CD4-positive, alpha-beta T cell (primary cell): Measurements from ENCODE around the gene OSCP1. TPM values are rescaled to one million over a fixed set of nuclear protein-coding genes. Genes with fewer than 3 reads are reported as not detected.

Experiments used
- ATAC-seq: fragments of 200-7000 bp; cut with Tn5 transposase; one replicate; pipeline ENCODE4 v1.10.0; 2022; ENCODE audit warnings: mild to moderate bottlenecking; ENCODE audit not compliant: poor library complexity
- CTCF ChIA-PET: fragments of 350-600 bp; sonication (Branson Sonifier 250); formaldehyde crosslinking; loops from one replicate; lab custom pipeline; 2021; ENCODE audit warnings: antibody characterized with exemption, inconsistent platforms; lab: Charles Lee
- POLR2A ChIA-PET: fragments of 350-600 bp; sonication (Branson Sonifier 250); formaldehyde crosslinking; loops from one replicate; lab custom pipeline; 2021; ENCODE audit warnings: antibody characterized with exemption, inconsistent platforms; lab: Charles Lee
- DNase-seq, 14 experiments: peaks; one replicate each; pipeline ENCODE4 v3.0.0-alpha.2; 2013 to 2020; ENCODE audit warnings: mixed read lengths in 2 of 14
- H3K27ac ChIP-seq, 2 donors: one replicate each; pipeline versions ENCODE4 v1.5.1 to v1.7.0; 2013; ENCODE audit warnings: low read length in 2 of 2, low read depth in 1 of 2, mild to moderate bottlenecking in 1 of 2
- H3K27me3 ChIP-seq, 2 experiments: 1 replicate in 1 of 2; 2 replicates in 1 of 2; pipeline versions ENCODE4 v1.6.1 to v1.7.0; 2013; ENCODE audit warnings: low read length in 2 of 2, control low read depth in 1 of 2, mild to moderate bottlenecking in 1 of 2, moderate library complexity in 1 of 2; ENCODE audit not compliant: insufficient read depth in 2 of 2, control insufficient read depth in 1 of 2
- H3K36me3 ChIP-seq: one replicate; pipeline ENCODE4 v1.6.1; 2013; ENCODE audit warnings: low read length, control low read depth; ENCODE audit not compliant: insufficient read depth
- H3K4me1 ChIP-seq: one replicate; pipeline ENCODE4 v1.6.1; 2013; ENCODE audit warnings: low read length, control low read depth; ENCODE audit not compliant: insufficient read depth
- H3K4me3 ChIP-seq: one replicate; pipeline ENCODE4 v1.5.1; 2013; ENCODE audit warnings: mild to moderate bottlenecking, low read length, moderate library complexity
- H3K9me3 ChIP-seq, 2 experiments: 1 replicate in 1 of 2; 2 replicates in 1 of 2; pipeline versions ENCODE4 v1.6.1 to v1.7.0; 2013; ENCODE audit warnings: low read length in 2 of 2, mild to moderate bottlenecking in 2 of 2, control low read depth in 1 of 2, moderate library complexity in 1 of 2; ENCODE audit not compliant: control insufficient read depth in 1 of 2, insufficient read depth in 1 of 2
- H3K27ac Mint-ChIP-seq: one replicate; pipeline ENCODE4 v1.8.0; 2020; ENCODE audit warnings: mixed read lengths
- H3K27me3 Mint-ChIP-seq: one replicate; pipeline ENCODE4 v1.8.0; 2021; ENCODE audit warnings: mixed read lengths
- H3K36me3 Mint-ChIP-seq: one replicate; pipeline ENCODE4 v1.8.0; 2021; ENCODE audit warnings: low read depth, mixed read lengths
- H3K4me1 Mint-ChIP-seq: one replicate; pipeline ENCODE4 v1.8.0; 2021; ENCODE audit warnings: low read depth, mixed read lengths
- H3K4me3 Mint-ChIP-seq: one replicate; pipeline ENCODE4 v1.8.0; 2020; ENCODE audit warnings: mild to moderate bottlenecking, mixed read lengths
- H3K9me3 Mint-ChIP-seq: one replicate; pipeline ENCODE4 v1.8.0; 2020; ENCODE audit warnings: mixed read lengths
- CTCF ChIP-seq: fragments of 200-600 bp; IDR thresholded peaks from one replicate; pipeline ENCODE4 v1.8.0; 2022; ENCODE audit warnings: antibody characterized with exemption, mild to moderate bottlenecking
- intact Hi-C, 2 experiments: fragments of 100-400 bp; cut with DNase I in 1 of 2; cut with micrococcal nuclease in 1 of 2; formaldehyde crosslinking; loops; one replicate each; pipeline versions ENCODE4 v1.15.1 to v1.9.0; 2023 to 2025; cut with DNase I, micrococcal nuclease
- total RNA-seq, 174 experiments: library from RNA in 2 of 174; stranded (reverse) in 2 of 174; gene quantifications; one replicate each; pipeline ENCODE4 v1.2.3 and lab custom pipeline; 2021 to 2026

The OSCP1 gene
- total RNA-seq, 2 experiments from 2014 or later = 0.82 to 2.4 TPM

GRCh38 chr1:36402504-36402890 lies 47.8 kb downstream of the OSCP1 start:
- POLR2A ChIA-PET = no interaction called here
- H3K4me1 ChIP-seq = peaks cover 24% of the 10 kb centered on the region
- H3K36me3 ChIP-seq = no peaks in the 10 kb centered on the region
- H3K27ac ChIP-seq = no peak overlapping the region
- no peaks in the 10 kb centered on the region for H3K27me3 ChIP-seq
- Mint-ChIP-seq H3K27ac (no peak overlapping the region), H3K9me3 (no peaks in the 10 kb centered on the region), H3K36me3 (peaks cover 4% of the 10 kb centered on the region), H3K4me1 (peaks cover 15% of the 10 kb centered on the region), H3K27me3 (no peaks in the 10 kb centered on the region), H3K4me3 (no peak overlapping the region)
- H3K4me3 ChIP-seq = no peak overlapping the region
- H3K9me3 ChIP-seq = peaks cover 0 to 6% of the 10 kb centered on the region in 2 experiments
- intact Hi-C loops = no loop called here
- ATAC-seq (no peak), DNase-seq (no peak)
- TF ChIP-seq CTCF = no peak
- CTCF ChIA-PET = no interaction called here

- no peaks in the 10 kb centered on the region for H3K27me3 Mint-ChIP-seq
- peaks cover 8% of the 10 kb centered on the region for H3K36me3 Mint-ChIP-seq
- peaks cover 18% of the 10 kb centered on the region for H3K4me1 Mint-ChIP-seq
- intact Hi-C loops = no loop called here
- H3K27ac Mint-ChIP-seq = no peak overlapping the region
- ChIA-PET POLR2A (interaction anchor here (1.1 kb wide), 1 partner anchor 18 kb away, joined by 4 read pairs; no protein-coding TSS in a partner anchor), CTCF (no interaction called here)
- Histone ChIP-seq H3K36me3 (no peaks in the 10 kb centered on the region), H3K9me3 (peaks cover 0 to 6% of the 10 kb centered on the region in 2 experiments), H3K27ac (no peak overlapping the region), H3K4me1 (peaks cover 27% of the 10 kb centered on the region), H3K4me3 (no peak overlapping the region), H3K27me3 (no peaks in the 10 kb centered on the region)
- DNase-seq (no peak), ATAC-seq (no peak)
- no peak for TF ChIP-seq CTCF
- H3K9me3 Mint-ChIP-seq = no peaks in the 10 kb centered on the region
- no peak overlapping the region for H3K4me3 Mint-ChIP-seq
Observed at GRCh38 chr1:36401602-36402503, 48.4 kb downstream of the OSCP1 start.

- H3K27ac Mint-ChIP-seq = no peak overlapping the region
- H3K4me3 Mint-ChIP-seq = no peak overlapping the region
- H3K27me3 Mint-ChIP-seq = no peaks in the 10 kb centered on the region
- intact Hi-C loops = no loop called here
- CTCF ChIA-PET = interaction anchor here (1.5 kb wide), 1 partner anchor 14 kb away, joined by 6 read pairs; no protein-coding TSS in a partner anchor
- peaks cover 35% of the 10 kb centered on the region for H3K4me1 ChIP-seq
- H3K9me3 ChIP-seq = peaks cover 0 to 6% of the 10 kb centered on the region in 2 experiments
- peaks cover 8% of the 10 kb centered on the region for H3K36me3 Mint-ChIP-seq
- H3K27ac ChIP-seq = no peak overlapping the region
- DNase-seq (peak in 6 of 14 experiments; percentile 22 to 75 (median 44)), ATAC-seq (no peak)
- no peaks in the 10 kb centered on the region for H3K9me3 Mint-ChIP-seq
- no peaks in the 10 kb centered on the region for H3K36me3 ChIP-seq
- H3K27me3 ChIP-seq = no peaks in the 10 kb centered on the region
- TF ChIP-seq CTCF = no peak
- no peak overlapping the region for H3K4me3 ChIP-seq
- POLR2A ChIA-PET = interaction anchor here (1.1 kb wide), 1 partner anchor 19 kb away, joined by 4 read pairs; no protein-coding TSS in a partner anchor
- H3K4me1 Mint-ChIP-seq = peaks cover 26% of the 10 kb centered on the region
Observed at GRCh38 chr1:36400825-36401601, 49.2 kb downstream of the OSCP1 start.
